Stimulated activated CD4-positive, alpha-beta T cell treated with anti-CD3 and anti-CD28 coated beads, Interleukin-12 subunit alpha, Interleukin-12 subunit beta, amount 100 ng/mL, for 48 hours (primary cell): ENCODE results near the gene CES5A.
"Not testable (repeated sequence)": the region's sequence is repeated elsewhere in the genome, so short reads cannot be mapped to it uniquely, and the experiment has no call there.

ENCODE experiments used
- DNase-seq, 3 donors: peaks; one replicate each; pipeline ENCODE4 v3.0.0-alpha.2; 2020; ENCODE audit warnings: low read depth in 2 of 3, low spot score in 1 of 3

Gene CES5A

DNA sequence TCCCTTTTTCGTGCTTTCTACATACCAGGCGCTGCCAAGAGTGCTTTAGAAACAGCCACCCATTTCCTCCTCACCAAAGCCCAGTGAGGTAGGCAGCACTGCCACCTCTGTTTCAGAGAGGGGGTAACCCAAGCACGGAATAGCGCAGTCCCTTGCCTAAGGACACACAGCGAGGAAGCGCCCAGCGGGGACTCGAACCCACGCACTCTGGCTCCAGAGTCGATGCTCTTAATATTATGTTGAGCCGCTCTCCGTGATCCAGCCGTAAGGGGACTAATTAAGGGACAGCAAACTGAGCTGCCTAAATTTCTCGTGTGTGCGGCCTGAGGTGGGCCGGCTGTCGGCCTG, 42.8 kb downstream of the CES5A start:
- DNase-seq, result no peak

DNA sequence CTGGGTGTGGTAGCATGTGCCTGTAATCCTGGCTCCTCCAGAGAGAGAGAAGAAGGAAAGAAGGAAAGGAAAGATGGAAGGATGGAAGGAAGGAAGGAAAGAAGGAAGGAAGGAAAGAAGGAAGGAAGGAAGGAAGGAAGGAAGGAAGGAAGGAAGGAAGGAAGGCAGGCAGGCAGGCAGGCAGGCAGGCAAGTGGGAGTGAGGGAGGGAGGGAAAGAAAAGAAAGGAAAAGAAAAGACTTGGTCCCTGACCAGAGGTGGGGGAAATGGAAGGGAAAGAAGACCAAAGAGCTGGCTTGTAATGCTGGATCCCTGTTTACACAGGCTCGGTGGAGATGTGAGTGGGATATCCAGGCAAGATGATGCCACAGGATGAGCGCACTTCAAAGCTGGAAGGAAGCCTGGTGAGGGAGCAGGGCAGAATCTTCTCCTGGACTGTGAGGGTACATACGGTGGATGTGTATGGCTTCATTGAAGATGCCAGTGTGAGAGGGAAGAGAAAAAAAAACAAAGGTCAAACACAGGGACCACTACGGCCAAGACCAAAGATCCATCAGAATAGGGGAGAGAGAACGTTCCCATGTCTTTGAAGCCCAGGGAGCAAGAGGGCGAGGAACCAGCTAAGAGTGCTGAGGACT, 44.4 kb downstream of the CES5A start:
- no peak for DNase-seq

DNA sequence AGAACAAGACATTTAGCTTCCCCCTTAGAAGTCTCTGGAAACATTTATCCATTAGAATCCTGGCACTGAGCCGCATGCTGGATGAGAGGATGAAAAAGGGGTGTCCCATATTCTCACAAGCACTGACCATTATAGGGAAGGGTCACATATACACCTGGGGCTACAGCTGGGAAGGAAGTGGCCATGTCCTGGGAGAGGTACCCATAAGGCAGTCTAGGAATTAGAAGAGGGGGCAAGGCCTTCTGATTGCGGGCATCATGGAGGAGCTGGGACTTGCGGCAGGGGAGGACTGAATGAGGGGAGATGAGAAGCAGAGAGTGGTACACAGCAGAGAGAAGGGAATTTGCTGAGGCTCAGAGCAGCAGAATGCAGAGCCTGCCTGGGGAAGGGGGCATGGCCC, 45.9 kb downstream of the CES5A start:
- not testable (repeated sequence) for DNase-seq

DNA sequence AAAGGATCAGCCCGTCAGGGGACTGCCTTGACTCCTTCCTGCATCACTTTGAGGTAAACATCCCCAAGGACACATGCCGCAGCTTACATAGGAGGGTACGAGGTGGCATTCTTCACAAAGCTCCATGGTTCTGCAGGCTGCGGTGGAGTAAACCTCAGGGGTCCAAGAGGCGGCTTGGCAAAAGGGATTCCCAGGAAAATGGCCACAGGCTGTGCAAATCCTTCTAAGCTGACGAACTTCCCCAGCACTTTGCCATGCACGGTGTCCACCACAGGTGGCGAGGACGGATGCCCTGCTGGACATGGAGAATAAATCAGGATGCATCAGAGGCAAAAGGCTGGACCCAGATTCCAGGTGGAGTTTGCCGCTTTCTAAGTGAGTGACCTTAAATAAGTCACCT, 46.5 kb downstream of the CES5A start:
- no peak for DNase-seq

DNA sequence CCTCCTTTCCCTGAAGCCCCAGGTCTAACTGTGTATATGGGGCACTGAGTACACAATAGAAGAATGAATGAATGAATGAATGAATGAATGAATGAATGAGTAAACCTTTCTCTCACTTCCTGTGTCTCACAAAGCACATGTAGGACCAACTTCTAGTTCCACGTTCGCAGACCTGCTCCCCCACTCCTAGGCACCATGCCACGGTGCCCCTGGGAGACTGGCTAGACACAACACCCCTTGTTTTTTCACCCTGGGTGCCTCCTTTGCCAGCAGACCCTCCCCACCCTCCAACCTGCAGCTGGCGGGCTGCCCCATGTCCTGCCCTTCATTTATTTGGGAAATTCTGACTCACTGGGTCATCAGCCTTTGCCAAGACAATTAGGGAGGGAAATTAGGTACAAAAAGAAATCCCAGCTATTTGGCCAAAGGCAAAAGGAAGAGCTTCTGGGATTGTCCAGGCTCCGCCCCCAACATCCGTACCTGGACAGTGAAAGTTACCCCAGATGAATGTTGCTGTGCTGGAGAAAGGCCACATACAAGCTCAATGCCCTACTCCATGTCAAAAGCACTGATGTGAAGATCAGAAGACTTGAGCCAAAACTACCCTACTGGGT, 50.0 kb downstream of the CES5A start:
- DNase-seq, result no peak

DNA sequence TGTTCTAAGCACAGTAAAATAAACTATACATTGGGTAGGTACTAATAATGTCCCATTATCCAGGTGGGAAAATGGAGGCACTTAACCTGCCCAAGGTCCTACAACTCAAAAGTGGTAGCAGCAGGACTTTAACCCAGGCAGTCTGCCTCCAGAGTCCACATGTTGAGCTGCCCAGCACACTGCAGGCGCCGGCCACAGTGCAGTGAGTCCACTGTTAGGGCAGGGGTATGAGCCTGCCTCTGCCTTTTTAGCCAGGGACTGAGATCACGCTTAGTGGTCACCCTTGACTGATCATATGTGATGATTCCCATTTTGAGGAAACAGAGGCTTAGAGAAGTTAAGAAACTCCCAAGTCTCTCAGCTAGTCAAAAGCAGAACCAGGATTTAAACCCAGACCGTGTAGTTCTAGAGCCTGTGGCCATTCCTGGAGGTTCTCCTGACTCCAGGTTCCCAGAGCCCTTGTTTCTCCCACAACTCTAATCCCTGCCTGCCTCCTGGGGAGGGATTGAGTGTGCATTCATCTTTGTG, 50.6 kb downstream of the CES5A start:
- DNase-seq, result no peak

DNA sequence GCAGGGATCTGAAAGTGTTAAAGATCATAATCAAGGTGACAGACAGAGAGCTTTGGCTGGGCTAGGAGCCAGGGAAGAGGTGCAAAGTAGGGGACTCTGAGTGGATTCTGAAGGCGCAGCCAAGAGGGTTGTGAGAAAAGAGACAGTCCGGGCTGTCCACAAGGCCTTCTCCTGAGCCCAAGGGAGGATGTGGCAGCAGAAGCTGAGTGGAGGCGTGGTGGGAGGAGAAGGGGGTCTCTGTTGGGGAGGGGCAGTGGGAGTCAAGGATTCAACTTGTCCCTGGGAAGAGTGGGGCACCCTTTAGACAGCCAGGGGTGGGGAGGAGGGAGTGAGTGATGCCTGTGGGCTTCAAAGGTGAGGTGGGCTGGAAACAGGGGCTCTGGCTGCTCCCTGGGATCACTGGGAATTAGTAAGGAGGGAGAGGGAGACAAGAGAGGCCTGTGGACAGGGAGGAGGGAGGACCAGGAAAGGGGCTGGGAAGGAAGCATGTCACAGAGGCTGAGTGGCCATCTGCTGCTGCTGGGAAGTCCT, 52.8 kb downstream of the CES5A start:
- no peak for DNase-seq

DNA sequence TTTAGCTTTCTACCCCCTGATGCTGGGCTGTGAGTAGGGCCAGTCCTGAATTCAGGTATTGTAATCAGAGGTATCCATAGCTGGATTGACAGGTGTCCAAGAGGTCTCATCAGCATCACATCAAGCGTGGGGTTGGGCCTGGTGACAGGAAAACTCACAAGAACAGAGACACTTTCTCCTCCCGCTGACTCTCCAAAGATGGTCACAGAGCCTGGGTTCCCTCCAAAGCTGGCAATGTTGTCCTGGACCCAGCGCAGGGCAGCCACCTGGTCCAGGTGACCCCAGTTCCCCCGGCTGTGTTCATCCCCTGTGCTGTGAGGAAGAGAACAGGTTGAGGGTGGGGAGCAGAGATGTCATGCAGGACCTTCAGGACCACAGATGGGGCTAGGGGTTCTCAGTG, 54.0 kb downstream of the CES5A start:
- no peak for DNase-seq

DNA sequence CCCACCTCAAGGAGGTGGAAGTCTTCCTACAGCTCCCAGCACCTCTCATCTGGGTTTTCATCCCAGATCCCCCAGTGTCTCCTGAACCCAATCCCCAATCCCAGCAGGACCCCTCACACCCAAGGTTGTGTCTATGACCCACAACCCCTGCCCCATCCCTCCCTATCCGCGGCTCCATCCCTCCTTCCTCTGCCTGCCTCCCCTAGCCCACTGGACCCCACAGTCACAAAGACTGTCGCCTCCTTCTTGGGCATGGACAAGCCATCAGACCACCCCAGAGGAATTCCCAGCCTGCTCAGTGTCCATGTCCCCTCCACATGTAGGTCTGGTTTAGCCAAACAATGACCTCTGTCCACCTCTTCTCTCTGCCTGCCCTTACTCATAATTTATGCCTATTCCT, 54.6 kb downstream of the CES5A start:
- DNase-seq, result no peak

DNA sequence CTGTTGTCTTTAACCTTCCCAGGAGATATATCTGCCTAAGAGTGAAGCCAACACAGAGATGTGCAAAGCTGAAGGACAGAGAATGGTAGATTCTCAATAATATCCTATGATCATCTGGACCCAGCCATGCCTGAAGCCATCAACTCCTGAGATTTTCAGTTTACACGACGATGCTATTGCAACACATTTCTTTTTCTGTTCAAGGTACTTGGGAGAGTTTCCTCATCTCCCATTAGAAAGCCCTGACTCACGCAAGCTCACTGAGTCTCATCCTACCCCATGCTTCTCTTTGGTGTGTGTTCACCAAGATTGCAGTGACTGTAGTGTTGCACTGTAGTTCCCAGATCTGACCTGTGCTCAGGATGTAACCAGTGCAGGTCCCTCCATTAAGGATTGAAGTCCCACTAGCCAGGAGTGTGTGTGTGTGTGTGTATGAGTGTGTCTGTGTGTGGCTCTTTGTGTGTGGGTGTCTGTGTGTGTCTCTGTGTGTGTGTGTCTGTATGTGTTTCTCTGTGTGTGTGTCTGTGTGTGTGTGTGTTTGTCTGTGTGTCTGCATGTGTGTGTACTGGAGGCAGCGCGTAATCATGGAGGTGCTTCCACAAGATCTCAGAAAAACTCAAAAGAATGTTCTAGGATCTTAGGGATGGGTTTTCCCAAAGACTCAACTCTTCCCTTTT, 57.8 kb downstream of the CES5A start:
- DNase-seq, result no peak

DNA sequence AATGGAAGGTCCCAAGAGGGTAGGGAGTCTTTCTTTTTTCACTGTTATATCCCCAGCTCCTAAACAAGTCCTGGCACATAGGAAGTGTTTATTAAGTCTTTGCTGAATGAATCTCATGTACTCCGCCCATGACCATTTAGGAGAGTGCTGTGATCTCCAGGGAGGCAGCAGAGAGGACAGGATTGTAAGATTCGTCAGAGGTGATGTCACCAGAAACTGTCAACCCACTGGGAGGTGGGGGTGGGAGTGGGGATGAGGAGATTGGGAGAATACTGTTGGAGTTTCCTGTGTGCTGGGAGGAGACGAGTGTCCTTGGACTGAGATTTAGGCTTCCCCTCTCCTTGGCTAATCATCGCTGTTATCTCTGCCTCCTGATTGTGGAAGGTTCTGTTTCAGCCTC, 59.0 kb downstream of the CES5A start:
- DNase-seq, result not testable (repeated sequence)

DNA sequence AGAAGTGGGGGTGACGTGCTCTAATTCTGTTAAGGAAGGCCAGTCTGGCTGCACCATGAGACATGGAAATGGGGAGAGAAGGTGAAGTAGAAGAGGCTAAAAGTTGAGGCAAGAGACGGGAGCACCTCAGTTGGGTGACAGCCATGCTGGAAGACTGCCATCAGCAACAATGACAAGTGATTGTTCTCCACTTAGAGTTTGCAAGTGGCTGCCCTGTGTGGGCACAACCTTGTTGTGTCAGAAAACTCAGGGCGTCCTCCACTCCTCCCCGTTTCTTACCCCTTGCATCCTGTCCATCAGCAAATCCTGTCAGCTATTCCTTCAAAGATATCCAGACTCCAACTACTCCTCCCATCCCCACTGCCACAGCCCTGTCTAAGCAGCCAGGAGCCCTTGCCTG, 59.9 kb downstream of the CES5A start:
- no peak for DNase-seq

DNA sequence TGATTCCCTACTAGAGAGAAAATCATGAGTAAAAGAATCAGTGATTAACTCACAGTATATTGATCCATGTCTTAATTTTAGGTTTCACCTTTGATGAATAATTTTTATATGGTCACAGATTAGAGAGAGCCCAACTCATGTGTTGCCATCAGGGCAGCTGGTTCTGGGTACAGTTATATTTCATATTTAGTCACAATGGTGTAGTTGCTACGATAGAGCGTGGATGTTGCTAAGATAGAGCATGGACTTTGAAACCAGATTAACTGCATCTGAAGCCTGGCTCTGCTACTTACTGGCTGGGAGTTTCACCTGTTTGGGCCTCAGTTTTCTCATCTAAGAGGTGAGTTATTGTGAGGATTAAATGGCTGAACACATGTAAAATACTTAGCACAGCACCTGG, 61.0 kb downstream of the CES5A start:
- DNase-seq, result not testable (repeated sequence)

DNA sequence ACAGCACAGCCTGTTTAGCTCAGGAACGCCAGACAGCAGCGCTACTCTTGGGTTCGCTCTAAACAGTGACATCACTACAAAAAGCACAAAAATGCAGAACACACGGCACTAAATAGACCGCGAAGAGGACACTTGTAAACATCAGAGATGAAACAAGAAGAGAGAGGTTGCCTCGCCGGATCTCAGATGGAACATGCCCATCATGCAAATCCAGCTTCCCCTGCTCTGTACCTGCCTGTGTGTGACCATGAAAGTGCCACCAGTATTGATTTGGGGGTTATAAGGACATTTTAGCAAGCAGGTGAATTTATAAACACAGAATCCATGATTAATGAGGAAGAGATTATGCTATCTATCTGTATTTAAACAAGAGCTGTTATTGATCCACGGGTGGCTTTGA, 61.4 kb downstream of the CES5A start:
- not testable (repeated sequence) for DNase-seq

DNA sequence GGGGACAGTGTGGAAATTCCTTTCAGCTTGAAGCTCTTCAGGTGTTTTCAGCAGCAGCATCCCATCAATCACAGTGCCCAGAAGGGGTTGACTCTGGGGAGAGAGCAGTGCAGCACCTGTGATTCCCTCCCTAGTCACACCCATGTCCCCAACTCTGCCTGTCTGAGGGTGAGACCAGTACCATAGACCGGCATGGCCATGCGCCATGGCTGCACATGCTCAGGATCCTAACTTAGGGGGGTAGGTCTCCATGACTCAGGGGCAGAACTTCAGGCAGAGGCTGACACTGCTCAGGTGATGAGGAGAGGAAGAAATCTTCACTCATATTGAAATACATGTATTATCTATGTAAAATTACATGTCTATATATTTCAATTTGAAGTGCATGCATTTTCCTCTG, 62.2 kb downstream of the CES5A start:
- no peak for DNase-seq

DNA sequence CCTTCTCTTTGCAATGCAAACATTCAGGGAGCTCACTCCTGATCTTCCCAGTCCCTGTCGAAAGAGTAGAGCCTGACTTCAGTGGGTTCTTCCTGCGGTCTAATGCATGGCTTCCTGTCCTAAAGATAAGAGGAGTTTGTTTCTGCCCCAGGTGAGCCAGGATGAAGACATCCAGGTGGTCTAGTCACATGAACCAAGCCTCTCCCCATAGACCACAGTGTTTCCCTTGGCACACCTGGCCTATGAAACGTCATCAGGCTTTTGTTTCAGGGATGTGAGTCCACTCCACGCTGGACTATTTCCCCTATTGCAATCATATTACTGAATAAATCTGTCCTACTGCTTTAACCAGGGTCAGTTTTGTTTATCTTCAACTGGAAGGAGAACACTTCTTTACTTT, 63.4 kb downstream of the CES5A start:
- DNase-seq, result no peak

DNA sequence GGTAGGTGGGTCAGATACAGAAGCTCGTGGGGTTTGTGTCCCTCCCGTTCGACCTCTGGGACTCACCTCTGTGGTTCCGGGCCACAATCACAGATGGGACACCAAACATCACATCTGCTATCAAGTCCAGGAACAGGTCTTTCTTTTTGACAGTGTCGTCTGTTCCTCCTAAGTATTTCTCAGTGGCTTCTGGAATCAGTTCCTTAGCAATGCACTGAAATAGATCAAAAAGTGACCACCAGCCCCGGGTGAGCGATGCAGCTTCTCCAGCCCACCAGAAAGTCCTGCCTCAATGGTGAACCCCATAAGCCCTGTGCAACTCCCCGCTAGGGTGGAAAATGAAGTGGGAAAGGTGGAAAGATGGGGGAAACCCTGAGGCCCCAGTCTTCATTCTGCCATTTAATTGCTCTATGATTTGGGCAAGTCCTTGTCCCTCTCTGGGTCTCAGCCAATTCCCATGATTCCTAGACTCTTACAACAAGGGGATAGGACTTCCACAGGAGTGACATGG, 64.7 kb downstream of the CES5A start:
- DNase-seq, result no peak

DNA sequence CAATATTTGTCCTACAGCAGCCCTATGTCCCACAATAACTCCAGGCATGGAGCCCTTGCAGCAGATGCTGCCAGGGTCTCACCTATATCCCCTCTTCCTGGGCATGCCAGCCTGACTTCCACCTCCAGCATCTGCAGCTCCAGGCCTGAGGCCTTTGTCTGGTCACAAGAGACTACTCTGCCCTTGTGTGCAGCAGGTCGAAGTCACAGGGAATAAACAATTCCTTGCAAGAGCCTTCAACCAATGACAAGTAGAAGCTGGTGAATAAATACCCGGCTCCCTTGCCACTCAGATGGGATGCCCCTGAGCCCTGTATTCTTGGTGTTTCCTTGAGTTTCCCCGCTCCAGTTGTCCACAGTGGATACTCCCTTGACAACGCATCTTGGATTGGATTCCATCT, 65.3 kb downstream of the CES5A start:
- no peak for DNase-seq

DNA sequence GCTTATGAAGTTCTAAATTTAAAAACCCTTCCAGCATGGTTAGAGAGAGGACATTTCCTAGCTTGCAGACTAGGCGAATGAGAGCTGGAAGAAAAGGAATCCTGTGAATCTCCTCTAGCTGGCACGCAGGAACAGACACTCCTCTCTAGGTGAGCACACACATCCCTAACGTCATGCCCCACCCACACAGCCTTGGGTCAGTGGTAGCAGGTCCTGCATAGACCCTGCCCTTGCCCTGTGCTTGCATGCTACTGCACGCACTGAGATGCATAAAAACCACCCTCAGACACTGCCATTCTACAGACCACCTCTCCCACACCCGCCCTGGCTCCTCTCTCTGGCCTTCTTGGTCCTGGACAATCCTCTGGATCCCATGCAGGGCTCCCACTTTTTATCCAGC, 65.8 kb downstream of the CES5A start:
- no peak for DNase-seq

DNA sequence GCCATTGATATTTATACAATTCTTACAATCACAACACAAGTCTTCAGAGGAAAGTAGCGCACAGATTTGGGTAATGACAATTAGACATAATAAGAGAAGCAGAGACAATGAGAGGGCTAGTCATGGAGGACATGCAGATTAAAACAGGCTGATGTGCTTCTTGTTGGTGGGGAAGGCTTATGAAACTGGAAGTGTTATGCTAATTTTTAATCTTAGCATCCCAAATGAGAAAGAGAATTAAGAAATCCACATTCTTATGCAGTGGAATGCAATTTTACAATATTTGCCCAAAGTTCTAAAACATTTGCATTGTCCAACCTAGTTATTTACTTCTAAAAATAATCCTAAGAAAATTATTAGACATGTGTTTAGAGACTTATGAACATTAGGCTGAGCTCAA, 66.9 kb downstream of the CES5A start:
- DNase-seq, result not testable (repeated sequence)

DNA sequence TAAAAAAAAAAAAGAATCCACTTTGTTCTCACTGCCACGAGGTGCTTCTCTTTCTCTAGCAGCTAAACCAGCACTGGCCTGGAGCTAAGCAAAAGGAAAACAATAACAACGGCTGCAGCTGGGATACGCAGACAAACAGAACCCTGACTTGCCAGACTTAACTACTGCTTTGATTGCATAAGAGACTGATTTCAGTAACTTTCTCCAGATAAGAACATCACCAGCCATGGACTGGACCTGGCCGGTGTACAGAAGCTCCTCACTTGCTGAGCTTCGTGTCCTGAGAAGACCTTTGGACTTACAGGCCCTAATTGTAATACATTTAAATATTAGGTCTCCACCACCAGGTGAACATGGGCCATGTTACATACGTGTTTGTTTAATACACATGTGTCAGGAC, 70.1 kb downstream of the CES5A start:
- DNase-seq, result not testable (repeated sequence)

DNA sequence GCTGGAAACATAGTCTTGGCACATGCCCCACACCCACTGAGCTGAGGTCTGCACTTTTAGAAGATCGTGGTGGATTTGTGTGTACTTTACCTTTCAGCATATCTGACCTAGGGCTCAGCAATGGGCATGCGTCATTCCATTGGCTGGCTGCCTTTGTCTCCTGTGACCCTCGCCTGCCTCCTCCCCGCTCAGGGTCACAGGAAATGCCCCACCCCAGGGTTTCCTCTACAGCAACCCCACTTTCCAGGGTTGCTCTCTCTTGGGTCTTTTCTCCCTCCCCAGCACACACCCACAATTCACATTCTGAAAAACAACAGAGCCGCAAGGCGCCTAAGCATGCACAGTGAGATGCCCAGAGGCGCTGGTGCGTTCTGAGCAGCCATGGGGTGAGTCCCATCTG, 71.5 kb downstream of the CES5A start:
- not testable (repeated sequence) for DNase-seq
